Activated CD4-positive, alpha-beta T cell treated with anti-CD3 and anti-CD28 coated beads, Interleukin-2, amount 10 ng/mL, durations not matched to agents 7 days and 5 days (primary cell): ENCODE measurements around the gene PSMA4. TPM values are rescaled to one million over a fixed set of nuclear protein-coding genes. Genes with fewer than 3 reads are reported as not detected.
"Not testable (repeated sequence)": the region's sequence is repeated elsewhere in the genome, so short reads cannot be mapped to it uniquely, and the experiment has no call there.

Experiments used
- CTCF ChIA-PET: fragments of 350-600 bp; sonication (Branson Sonifier 250); formaldehyde crosslinking; loops from one replicate; lab custom pipeline; 2021; ENCODE audit warnings: antibody characterized with exemption; lab: Charles Lee
- POLR2A ChIA-PET: fragments of 350-600 bp; sonication (Branson Sonifier 250); formaldehyde crosslinking; loops from one replicate; lab custom pipeline; 2021; ENCODE audit warnings: antibody characterized with exemption; lab: Charles Lee
- DNase-seq: peaks from one replicate; pipeline ENCODE4 v3.0.0-alpha.2; 2020
- H3K27ac Mint-ChIP-seq: one replicate; pipeline ENCODE4 v1.8.0; 2021; ENCODE audit warnings: mild to moderate bottlenecking, moderate library complexity, mixed read lengths
- H3K27me3 Mint-ChIP-seq: one replicate; pipeline ENCODE4 v1.8.0; 2021; ENCODE audit warnings: mixed read lengths
- H3K36me3 Mint-ChIP-seq: one replicate; pipeline ENCODE4 v1.8.0; 2021; ENCODE audit warnings: low read depth, mixed read lengths
- H3K4me1 Mint-ChIP-seq: one replicate; pipeline ENCODE4 v1.8.0; 2021; ENCODE audit warnings: mixed read lengths
- H3K4me3 Mint-ChIP-seq: one replicate; pipeline ENCODE4 v1.8.0; 2021; ENCODE audit warnings: mild to moderate bottlenecking, moderate library complexity, mixed read lengths
- H3K9me3 Mint-ChIP-seq: one replicate; pipeline ENCODE4 v1.8.0; 2021; ENCODE audit warnings: mixed read lengths
- total RNA-seq, 2 experiments: library from RNA; stranded (reverse); gene quantifications; one replicate each; pipeline ENCODE4 v1.2.3, GENCODE V29; 2021

Gene PSMA4
- total RNA-seq, result 100 to 1,000 TPM; 255 to 259 TPM

GRCh38 chr15:78540141-78540870 lies at the start of gene PSMA4:
PSMA4 (plus strand) TSS chr15:78540444; CDS start chr15:78541928, 1,484 bp downstream.
- no peaks in the 10 kb centered on the region for H3K27me3 Mint-ChIP-seq

GRCh38 chr15:78492872-78493271 lies 47.4 kb upstream of the PSMA4 start:
- Mint-ChIP-seq H3K36me3 (peaks cover 59% of the 10 kb centered on the region), H3K4me1 (no peaks in the 10 kb centered on the region), H3K27me3 (no peaks in the 10 kb centered on the region), H3K9me3 (no peaks in the 10 kb centered on the region), H3K27ac (peak overlapping the region; percentile 50), H3K4me3 (no peak overlapping the region)
- ChIA-PET POLR2A (no interaction called here), CTCF (no interaction called here)
- DNase-seq, result no peak

More at GRCh38 chr15:78540141-78540870, at the start of gene PSMA4:
- Mint-ChIP-seq H3K27ac (peak within 1 kb of the TSS; percentile 92), H3K4me1 (peaks cover 32% of the 10 kb centered on the region), H3K36me3 (peaks cover 31% of the 10 kb centered on the region), H3K9me3 (no peaks in the 10 kb centered on the region), H3K4me3 (peak within 1 kb of the TSS; percentile 84)
- ChIA-PET POLR2A (interaction anchor here (1.1 kb wide), 1 partner anchor 241 kb away, joined by 4 read pairs; the partner anchor contains the start of gene SKIC8), CTCF (interaction anchor here (0.7 to 3.7 kb wide), 7 partner anchors 10 to 1130 kb away, joined by 3 to 11 read pairs (median 4); partner anchors contain the start of gene CHRNA5)
- DNase-seq, result peak; percentile 95

GRCh38 chr15:78501857-78502256 lies 38.4 kb upstream of the PSMA4 start:
- peaks cover 2% of the 10 kb centered on the region for H3K4me1 Mint-ChIP-seq
- H3K36me3 Mint-ChIP-seq, result peaks cover 30% of the 10 kb centered on the region
- no peaks in the 10 kb centered on the region for H3K27me3 Mint-ChIP-seq
- CTCF ChIA-PET, result no interaction called here
- no peak for DNase-seq
- POLR2A ChIA-PET, result interaction anchor here (0.7 kb wide), 1 partner anchor 58 kb away, joined by 9 read pairs; no protein-coding TSS in a partner anchor
- H3K27ac Mint-ChIP-seq, result no peak overlapping the region
- H3K9me3 Mint-ChIP-seq, result no peaks in the 10 kb centered on the region
- no peak overlapping the region for H3K4me3 Mint-ChIP-seq

- Mint-ChIP-seq H3K27ac (no peak overlapping the region), H3K27me3 (no peaks in the 10 kb centered on the region), H3K36me3 (peaks cover 26% of the 10 kb centered on the region), H3K4me3 (no peak overlapping the region), H3K9me3 (no peaks in the 10 kb centered on the region), H3K4me1 (peaks cover 7% of the 10 kb centered on the region)
- CTCF ChIA-PET, result no interaction called here
- DNase-seq, result no peak
- POLR2A ChIA-PET, result no interaction called here
Observed at GRCh38 chr15:78502641-78503040, 37.6 kb upstream of the PSMA4 start.

- peak within 1 kb of the TSS; percentile 95 for H3K4me3 Mint-ChIP-seq
- peak within 1 kb of the TSS; percentile 80 for H3K27ac Mint-ChIP-seq
- ChIA-PET CTCF (interaction anchor here (0.9 to 1.0 kb wide), 2 partner anchors 8 to 58 kb away, joined by 3 to 4 read pairs; partner anchors contain the start of gene CHRNA5), POLR2A (interaction anchor here (0.6 kb wide), 1 partner anchor 177 kb away, joined by 10 read pairs; no protein-coding TSS in a partner anchor)
- peaks cover 29% of the 10 kb centered on the region for H3K4me1 Mint-ChIP-seq
- no peaks in the 10 kb centered on the region for H3K9me3 Mint-ChIP-seq
- H3K27me3 Mint-ChIP-seq, result peaks cover 4% of the 10 kb centered on the region
- H3K36me3 Mint-ChIP-seq, result peaks cover 1% of the 10 kb centered on the region
- DNase-seq, result peak; percentile 85
Observed at GRCh38 chr15:78506971-78507830, 33.0 kb upstream of the PSMA4 start, which contains the start of gene HYKK. HYKK (plus strand) TSS chr15:78507577; CDS start chr15:78513089, 5,512 bp downstream.

- H3K9me3 Mint-ChIP-seq, result no peaks in the 10 kb centered on the region
- H3K27me3 Mint-ChIP-seq, result peaks cover 4% of the 10 kb centered on the region
- ChIA-PET POLR2A (no interaction called here), CTCF (interaction anchor here (0.9 kb wide), 1 partner anchor 58 kb away, joined by 4 read pairs; the partner anchor contains the start of gene CHRNA5)
- peaks cover 29% of the 10 kb centered on the region for H3K4me1 Mint-ChIP-seq
- H3K4me3 Mint-ChIP-seq, result peak overlapping the region; percentile 95
- no peaks in the 10 kb centered on the region for H3K36me3 Mint-ChIP-seq
- peak; percentile 7 for DNase-seq
- H3K27ac Mint-ChIP-seq, result peak overlapping the region; percentile 80
Observed at GRCh38 chr15:78507831-78508160, 32.4 kb upstream of the PSMA4 start.

GRCh38 chr15:78508272-78508671 lies 32.0 kb upstream of the PSMA4 start:
- Mint-ChIP-seq H3K27me3 (peaks cover 4% of the 10 kb centered on the region), H3K36me3 (no peaks in the 10 kb centered on the region), H3K9me3 (no peaks in the 10 kb centered on the region), H3K4me3 (peak overlapping the region; percentile 95), H3K4me1 (peaks cover 29% of the 10 kb centered on the region), H3K27ac (peak overlapping the region; percentile 80)
- DNase-seq, result no peak
- ChIA-PET CTCF (interaction anchor here (0.9 kb wide), 1 partner anchor 57 kb away, joined by 4 read pairs; the partner anchor contains the start of gene CHRNA5), POLR2A (no interaction called here)

GRCh38 chr15:78509726-78510312 lies 30.4 kb upstream of the PSMA4 start:
- Mint-ChIP-seq H3K9me3 (no peaks in the 10 kb centered on the region), H3K36me3 (no peaks in the 10 kb centered on the region), H3K27ac (peak overlapping the region; percentile 54), H3K4me3 (no peak overlapping the region), H3K27me3 (peaks cover 4% of the 10 kb centered on the region), H3K4me1 (peaks cover 29% of the 10 kb centered on the region)
- DNase-seq, result peak; percentile 11
- ChIA-PET POLR2A (no interaction called here), CTCF (interaction anchor here (1.2 kb wide), 1 partner anchor 12 kb away, joined by 3 read pairs; no protein-coding TSS in a partner anchor)

GRCh38 chr15:78520035-78520434 lies 20.2 kb upstream of the PSMA4 start:
- H3K36me3 Mint-ChIP-seq, H3K4me3 Mint-ChIP-seq, POLR2A ChIA-PET, H3K4me1 Mint-ChIP-seq, CTCF ChIA-PET, H3K9me3 Mint-ChIP-seq, H3K27me3 Mint-ChIP-seq, H3K27ac Mint-ChIP-seq, DNase-seq: not testable (repeated sequence)

- POLR2A ChIA-PET, result no interaction called here
- CTCF ChIA-PET, result interaction anchor here (0.7 to 0.8 kb wide), 2 partner anchors 9 to 18 kb away, joined by 3 read pairs; no protein-coding TSS in a partner anchor
- Mint-ChIP-seq H3K36me3 (peaks cover 1% of the 10 kb centered on the region), H3K27ac (no peak overlapping the region), H3K4me1 (no peaks in the 10 kb centered on the region), H3K9me3 (peaks cover 2% of the 10 kb centered on the region), H3K27me3 (no peaks in the 10 kb centered on the region), H3K4me3 (no peak overlapping the region)
- DNase-seq, result no peak
Observed at GRCh38 chr15:78524230-78524629, 16.0 kb upstream of the PSMA4 start.

GRCh38 chr15:78527325-78527724 lies 12.9 kb upstream of the PSMA4 start:
- Mint-ChIP-seq H3K4me3 (no peak overlapping the region), H3K9me3 (peaks cover 2% of the 10 kb centered on the region), H3K4me1 (no peaks in the 10 kb centered on the region), H3K36me3 (peaks cover 1% of the 10 kb centered on the region), H3K27me3 (no peaks in the 10 kb centered on the region), H3K27ac (no peak overlapping the region)
- CTCF ChIA-PET, result no interaction called here
- no peak for DNase-seq
- POLR2A ChIA-PET, result no interaction called here

GRCh38 chr15:78533331-78533730 lies 6.9 kb upstream of the PSMA4 start:
- H3K9me3 Mint-ChIP-seq, result no peaks in the 10 kb centered on the region
- peaks cover 3% of the 10 kb centered on the region for H3K27me3 Mint-ChIP-seq
- H3K36me3 Mint-ChIP-seq, result no peaks in the 10 kb centered on the region
- ChIA-PET POLR2A (no interaction called here), CTCF (interaction anchor here (0.5 to 1.2 kb wide), 3 partner anchors 11 to 370 kb away, joined by 3 to 4 read pairs (median 3); no protein-coding TSS in a partner anchor)
- DNase-seq, result no peak
- no peak overlapping the region for H3K4me3 Mint-ChIP-seq
- no peaks in the 10 kb centered on the region for H3K4me1 Mint-ChIP-seq
- H3K27ac Mint-ChIP-seq, result no peak overlapping the region
